ENCODE results near the gene GNA14.

DNA sequence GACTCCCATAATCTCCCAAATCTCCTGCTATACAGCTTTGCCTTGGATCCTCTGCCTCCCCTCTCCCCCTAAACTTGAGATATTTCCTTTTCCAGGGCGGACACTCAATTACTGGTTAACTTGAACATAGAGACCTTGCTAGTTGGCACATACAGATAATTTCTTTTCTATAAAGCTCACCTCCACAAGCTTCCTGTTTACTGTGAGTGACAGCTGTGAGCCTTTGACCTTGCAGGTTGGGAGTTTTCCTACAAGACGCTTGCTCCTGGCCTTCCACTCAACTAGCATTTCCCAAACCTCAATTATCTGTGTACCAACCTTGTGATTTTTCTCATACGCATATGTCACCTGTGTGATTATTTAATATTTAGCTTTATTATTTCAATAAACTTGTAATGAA, 114.5 kb downstream of the GNA14 start:
- TF ChIP-seq, protein P1, sequence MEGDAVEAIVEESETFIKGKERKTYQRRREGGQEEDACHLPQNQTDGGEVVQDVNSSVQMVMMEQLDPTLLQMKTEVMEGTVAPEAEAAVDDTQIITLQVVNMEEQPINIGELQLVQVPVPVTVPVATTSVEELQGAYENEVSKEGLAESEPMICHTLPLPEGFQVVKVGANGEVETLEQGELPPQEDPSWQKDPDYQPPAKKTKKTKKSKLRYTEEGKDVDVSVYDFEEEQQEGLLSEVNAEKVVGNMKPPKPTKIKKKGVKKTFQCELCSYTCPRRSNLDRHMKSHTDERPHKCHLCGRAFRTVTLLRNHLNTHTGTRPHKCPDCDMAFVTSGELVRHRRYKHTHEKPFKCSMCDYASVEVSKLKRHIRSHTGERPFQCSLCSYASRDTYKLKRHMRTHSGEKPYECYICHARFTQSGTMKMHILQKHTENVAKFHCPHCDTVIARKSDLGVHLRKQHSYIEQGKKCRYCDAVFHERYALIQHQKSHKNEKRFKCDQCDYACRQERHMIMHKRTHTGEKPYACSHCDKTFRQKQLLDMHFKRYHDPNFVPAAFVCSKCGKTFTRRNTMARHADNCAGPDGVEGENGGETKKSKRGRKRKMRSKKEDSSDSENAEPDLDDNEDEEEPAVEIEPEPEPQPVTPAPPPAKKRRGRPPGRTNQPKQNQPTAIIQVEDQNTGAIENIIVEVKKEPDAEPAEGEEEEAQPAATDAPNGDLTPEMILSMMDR (conservative IDR thresholded peaks at IDR 0.05): no peak
- TF ChIP-seq EZH2 (IDR thresholded peaks at IDR 0.05; ENCODE audit: low read depth): no peak

All from PC-9 (cell line).